Fibroblast of the conjunctiva (primary cell): ENCODE measurements around the gene HELZ.
A peak's percentile ranks its signal among the peaks of the same experiment; 100 is the strongest.
"Not testable (repeated sequence)": the region's sequence is repeated elsewhere in the genome, so short reads cannot be mapped to it uniquely, and the experiment has no call there.

Source experiments
- DNase-seq: peaks from one replicate; pipeline ENCODE4 v3.0.0-alpha.2; 2010; ENCODE audit warnings: low read depth

Gene HELZ

GRCh38 chr17:67115401-67115800, 129.6 kb downstream of the HELZ start:
- no peak for DNase-seq

- DNase-seq: no peak
These were observed 131.5 kb downstream of the HELZ start for GRCh38 chr17:67113486-67113885.

- DNase-seq: no peak
These were observed 133.2 kb downstream of the HELZ start for GRCh38 chr17:67111808-67112207.

GRCh38 chr17:67111327-67111726, 133.7 kb downstream of the HELZ start:
- no peak for DNase-seq

- DNase-seq: no peak
These were observed 134.4 kb downstream of the HELZ start for GRCh38 chr17:67110619-67111018.

- DNase-seq: no peak
These were observed 135.9 kb downstream of the HELZ start for GRCh38 chr17:67109111-67109510.

- no peak for DNase-seq
These were observed 136.9 kb downstream of the HELZ start for GRCh38 chr17:67107811-67108775.

GRCh38 chr17:67107171-67107570, 137.8 kb downstream of the HELZ start:
- no peak for DNase-seq

- no peak for DNase-seq
These were observed 139.8 kb downstream of the HELZ start for GRCh38 chr17:67105213-67105612.

- DNase-seq: not testable (repeated sequence)
These were observed 140.4 kb downstream of the HELZ start for GRCh38 chr17:67104641-67105040.

- no peak for DNase-seq
These were observed 147.0 kb downstream of the HELZ start for GRCh38 chr17:67098006-67098405.

GRCh38 chr17:67096609-67097008, 148.4 kb downstream of the HELZ start:
- DNase-seq: no peak

- no peak for DNase-seq
These were observed 149.2 kb downstream of the HELZ start for GRCh38 chr17:67095803-67096202.

- peak; percentile 63 for DNase-seq
These were observed 149.7 kb downstream of the HELZ start for GRCh38 chr17:67095291-67095690.

GRCh38 chr17:67093348-67093747, 151.6 kb downstream of the HELZ start:
- no peak for DNase-seq

- not testable (repeated sequence) for DNase-seq
These were observed 152.3 kb downstream of the HELZ start for GRCh38 chr17:67092710-67093109.

- DNase-seq: no peak
These were observed 152.7 kb downstream of the HELZ start for GRCh38 chr17:67092291-67092690.

- DNase-seq: no peak
These were observed 154.7 kb downstream of the HELZ start for GRCh38 chr17:67090341-67090740.

- no peak for DNase-seq
These were observed 156.4 kb downstream of the HELZ start for GRCh38 chr17:67088639-67089038.

- DNase-seq: no peak
These were observed 159.6 kb downstream of the HELZ start for GRCh38 chr17:67085406-67085805.

GRCh38 chr17:67082107-67082506, 162.9 kb downstream of the HELZ start:
- DNase-seq: no peak

- no peak for DNase-seq
These were observed 164.2 kb downstream of the HELZ start for GRCh38 chr17:67080804-67081203.

GRCh38 chr17:67079491-67079890, 165.5 kb downstream of the HELZ start:
- no peak for DNase-seq

GRCh38 chr17:67078292-67078691, 166.7 kb downstream of the HELZ start:
- no peak for DNase-seq
